HG02938 (cell line): ENCODE results near the gene RGS21.

Experiments
- ATAC-seq: cut with Tn5 transposase; IDR thresholded peaks from one replicate; pipeline ENCODE4 v1.9.1; 2021; ENCODE audit warnings: mild to moderate bottlenecking, moderate library complexity; ENCODE audit not compliant: unreplicated experiment

Gene RGS21

DNA sequence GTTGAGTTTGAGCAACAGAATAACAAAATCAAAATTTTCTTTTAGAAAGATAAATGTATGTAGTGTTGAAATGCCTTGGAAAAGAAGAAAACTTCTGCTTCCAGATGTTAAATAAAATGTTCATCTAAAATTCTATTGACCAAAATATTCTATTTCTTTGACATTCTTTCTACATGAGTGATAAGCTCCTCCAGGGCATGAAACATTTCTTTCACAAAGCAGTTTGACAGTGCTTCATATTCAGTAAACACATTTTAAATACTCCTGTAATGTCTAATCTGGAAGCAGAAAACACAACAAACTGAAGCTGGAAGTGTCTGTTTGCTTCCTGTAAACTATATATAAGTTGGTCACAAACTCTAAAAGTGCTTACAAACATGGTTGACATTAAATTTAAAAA lies 61.5 kb downstream of the RGS21 start:
- no peak for ATAC-seq

DNA sequence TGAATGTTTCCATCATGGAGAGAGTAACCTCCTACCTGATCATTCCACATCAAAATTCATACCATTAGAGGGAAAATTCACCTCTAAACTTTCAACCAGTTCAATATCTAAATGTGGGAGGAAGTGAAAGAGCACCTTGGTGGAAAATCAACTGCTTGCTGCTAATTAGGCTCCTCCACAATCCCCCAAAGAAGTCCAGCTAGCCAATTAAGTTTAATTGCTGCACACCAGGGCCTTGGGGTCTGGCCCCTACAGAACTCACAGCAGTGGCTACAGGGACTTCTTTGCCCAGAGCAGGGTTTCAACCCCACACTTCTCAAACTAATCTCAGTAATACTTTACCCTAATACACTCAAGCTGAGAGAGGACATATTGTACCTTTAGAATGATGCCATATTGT lies 62.1 kb downstream of the RGS21 start:
- no peak for ATAC-seq

DNA sequence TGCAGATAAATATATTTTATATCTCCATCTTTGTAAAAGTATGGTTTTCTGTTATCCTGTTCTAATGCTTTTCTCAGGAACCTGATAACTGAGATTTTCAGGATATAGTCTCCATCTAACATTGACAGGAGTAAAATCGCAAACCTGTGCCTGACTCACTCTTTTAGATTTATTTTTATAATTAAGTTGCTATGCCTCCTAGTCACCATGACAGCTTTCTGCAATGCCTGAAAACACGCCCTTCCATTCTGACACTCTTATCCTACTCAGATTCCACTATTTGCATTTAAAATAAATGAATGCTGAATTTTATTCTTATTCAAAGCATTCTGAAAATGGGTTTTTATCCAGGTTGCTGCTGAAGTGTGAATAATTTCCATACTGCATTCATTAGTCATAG lies 62.8 kb downstream of the RGS21 start:
- ATAC-seq, result no peak

DNA sequence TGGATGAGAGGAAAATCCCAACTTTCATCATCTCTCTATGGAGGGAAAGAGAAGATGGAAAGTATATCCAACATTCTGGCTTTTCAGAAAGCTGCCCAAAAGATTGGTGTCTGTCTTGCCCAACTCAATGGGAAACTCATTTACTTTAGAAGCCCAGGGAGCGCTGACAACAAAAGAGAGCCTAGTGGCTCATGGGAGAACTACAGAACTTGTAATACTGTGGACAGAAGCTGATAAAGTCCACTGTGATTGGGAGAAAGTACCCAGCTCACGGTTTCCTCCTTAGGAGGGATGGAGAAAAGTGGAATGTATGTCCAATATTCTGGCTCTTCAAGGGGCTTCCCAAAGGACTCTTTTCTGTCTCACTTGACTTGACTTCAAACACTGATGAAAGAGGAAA lies 66.0 kb downstream of the RGS21 start:
- ATAC-seq, result no peak

DNA sequence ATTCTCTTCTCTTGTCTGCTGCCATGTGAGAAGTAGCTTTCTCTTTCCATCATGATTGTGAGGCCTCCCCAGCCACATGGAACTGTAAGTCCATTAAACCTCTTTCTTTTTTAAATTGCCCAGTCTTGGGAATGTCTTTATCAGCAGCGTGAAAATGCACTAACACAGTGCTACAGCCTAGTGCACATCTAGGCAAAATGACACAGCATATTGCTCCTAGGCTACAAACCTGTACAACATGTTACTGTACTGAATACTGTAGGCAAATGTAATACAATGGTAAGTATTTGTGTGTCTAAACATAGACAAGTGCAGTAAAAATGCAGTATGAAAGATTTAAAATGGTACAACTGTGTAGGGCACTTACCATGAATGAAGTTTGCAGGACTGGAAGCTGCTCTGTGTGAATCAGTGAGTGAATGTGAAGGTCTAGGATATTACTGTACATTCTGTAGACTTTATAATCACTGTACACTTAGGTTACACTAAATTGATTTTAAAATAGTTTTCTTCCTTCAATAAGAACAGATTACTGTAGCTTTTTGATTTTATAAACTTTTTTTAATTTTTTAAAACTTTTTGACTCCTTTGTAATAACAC lies 69.4 kb downstream of the RGS21 start:
- ATAC-seq, result no peak

DNA sequence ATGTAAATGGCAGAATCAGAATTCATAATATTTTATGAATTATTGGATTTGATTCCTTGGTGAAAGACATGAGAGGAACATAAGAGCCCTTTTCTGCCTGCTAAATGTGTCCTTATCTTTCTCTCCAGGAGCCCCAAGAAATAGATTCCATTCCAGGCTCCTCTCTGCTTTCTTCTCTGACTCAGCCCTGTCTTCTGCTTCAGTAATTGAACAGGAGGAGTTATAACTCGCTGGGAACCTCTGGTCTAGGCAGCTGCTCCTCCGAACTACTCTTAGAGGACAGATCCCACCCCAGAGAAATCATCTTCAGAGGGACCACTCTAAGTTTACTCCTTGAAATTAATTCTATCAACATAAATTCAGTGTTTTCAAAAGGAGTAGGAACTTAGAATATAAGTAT lies 78.4 kb downstream of the RGS21 start:
- no peak for ATAC-seq

DNA sequence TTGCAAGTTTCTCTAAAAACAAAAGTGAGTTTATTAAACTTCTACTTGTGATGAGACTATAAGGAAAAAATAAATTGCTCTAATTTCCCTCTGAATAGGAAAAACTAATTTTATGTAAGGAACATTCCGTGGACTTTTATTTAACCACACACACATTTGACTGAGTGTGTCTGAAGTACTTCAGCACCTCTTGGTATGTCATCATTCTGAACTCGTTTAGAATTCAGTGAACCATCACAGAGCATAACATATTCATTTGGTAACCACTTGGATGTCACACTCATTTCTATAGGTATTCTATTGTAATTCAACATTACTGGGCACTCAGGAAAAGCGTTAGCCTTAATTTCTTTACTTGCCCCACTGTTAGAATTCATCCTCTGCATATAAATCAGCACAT lies 79.1 kb downstream of the RGS21 start:
- no peak for ATAC-seq

DNA sequence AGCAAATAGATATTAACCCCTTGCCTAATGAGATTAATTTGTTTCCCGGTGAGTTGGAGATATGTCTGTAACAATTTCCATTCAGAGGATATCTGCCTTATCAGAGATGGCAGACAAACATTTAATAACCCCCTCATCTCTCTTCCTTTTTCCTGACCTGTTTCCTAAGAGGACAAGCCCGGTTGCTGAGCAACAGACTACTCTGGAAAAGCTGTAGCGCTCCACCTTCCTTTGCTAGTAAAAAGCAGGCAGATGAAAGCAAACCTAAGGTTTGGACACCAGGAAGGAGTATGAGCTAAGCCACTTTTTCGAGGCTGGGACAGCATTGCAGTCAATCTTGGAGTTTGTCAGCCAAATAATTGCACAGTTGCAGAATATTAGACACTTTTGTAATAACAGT lies 82.4 kb downstream of the RGS21 start:
- ATAC-seq, result no peak

DNA sequence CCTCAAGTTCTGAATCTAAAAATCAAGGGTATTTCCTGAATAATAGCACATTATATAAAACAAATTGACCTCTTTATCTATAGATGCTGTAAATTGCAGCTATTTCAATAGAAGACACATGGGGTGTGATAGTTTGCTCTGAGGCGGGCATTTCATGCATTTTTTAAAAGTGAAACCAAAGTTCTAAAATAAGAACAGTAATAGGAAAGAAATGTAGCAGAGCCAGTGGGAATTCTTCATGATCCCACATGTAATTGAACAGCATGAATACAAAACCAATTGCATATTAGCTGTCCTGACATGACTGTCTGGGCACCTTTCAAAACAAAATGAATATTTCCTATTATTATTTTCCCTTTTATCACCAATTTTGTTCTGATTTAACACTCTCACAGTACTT lies 85.0 kb downstream of the RGS21 start:
- ATAC-seq, result no peak

DNA sequence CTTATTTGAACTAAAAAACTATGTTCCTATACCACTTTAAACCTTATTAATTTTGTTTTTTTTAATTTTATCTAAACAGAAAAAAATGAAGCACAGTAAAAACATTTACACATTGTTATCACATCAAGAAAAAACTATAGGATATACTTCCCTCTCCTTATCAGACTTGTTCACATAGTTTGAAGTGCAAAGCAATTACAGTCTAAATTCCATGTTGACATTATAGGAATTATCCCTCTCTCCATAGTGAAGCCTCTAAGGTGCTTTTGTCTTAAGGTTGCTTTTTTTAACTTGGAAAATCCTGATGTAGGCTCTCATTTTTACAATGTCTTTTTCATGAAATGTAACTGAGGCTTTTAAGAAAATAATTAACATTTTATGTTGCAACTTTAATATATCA lies 85.8 kb downstream of the RGS21 start:
- ATAC-seq, result no peak

DNA sequence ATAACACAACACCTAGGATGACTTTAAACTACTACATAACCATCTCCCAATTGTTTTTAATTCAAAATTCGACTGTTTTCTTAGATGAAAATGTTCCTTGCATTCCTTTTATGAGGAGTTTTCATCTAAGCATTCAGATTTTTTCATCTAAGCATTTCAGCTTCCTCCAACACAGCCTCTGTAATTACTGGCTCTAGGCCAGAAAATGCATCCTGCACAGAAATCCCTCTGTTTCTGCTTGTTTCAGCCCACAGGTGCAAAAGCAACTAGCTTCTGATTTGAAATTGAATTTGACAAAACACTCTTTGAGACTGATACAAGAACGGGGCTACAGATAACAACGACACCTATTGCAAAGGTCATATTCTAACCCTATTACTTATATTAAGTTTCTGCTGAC lies 90.4 kb downstream of the RGS21 start:
- ATAC-seq, result no peak
